GM04504 (cell line): Measurements from ENCODE around the gene RAD51B.

Experiments used
- DNase-seq: peaks from one replicate; pipeline ENCODE4 v3.0.0-alpha.2; 2012; ENCODE audit warnings: low read depth

The RAD51B gene

DNA sequence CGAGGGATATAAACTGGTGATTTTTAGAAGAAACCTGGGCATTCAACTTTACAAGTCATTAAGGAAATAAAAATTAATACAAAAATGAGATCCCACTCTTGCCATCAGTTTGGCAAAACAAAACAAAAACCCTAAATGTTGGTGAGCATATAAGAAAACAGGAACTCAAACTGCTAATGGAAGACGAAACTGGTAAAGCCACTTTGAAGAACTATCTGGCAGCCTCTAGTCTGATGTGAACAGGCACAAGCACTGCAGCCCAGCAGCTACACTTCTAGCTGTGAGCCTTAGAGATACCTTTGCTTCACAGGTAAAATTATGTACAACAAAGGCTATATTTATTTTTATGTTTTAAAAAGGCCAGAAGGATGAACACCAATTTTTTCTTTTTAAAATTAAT lies 513.7 kb downstream of the RAD51B start:
- no peak for DNase-seq

DNA sequence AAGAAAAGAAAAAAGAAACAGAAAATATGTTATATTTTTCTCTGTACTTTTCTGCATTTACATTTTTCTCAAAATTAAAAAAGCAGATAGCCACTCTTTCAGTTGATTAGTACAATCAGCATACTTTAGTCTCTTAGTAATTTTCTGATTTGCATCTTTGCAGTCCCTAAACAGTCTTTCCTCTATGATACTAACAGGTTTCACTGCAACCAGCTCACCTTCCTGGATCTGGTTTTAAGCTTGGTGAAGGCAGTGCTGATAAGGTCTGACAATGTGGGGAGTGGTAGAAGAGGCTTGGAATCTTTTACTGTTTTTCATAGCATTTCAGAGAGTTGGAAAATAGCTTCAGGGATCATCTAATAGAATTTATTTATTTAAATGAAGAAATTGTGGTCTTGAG lies 515.7 kb downstream of the RAD51B start:
- DNase-seq: no peak

DNA sequence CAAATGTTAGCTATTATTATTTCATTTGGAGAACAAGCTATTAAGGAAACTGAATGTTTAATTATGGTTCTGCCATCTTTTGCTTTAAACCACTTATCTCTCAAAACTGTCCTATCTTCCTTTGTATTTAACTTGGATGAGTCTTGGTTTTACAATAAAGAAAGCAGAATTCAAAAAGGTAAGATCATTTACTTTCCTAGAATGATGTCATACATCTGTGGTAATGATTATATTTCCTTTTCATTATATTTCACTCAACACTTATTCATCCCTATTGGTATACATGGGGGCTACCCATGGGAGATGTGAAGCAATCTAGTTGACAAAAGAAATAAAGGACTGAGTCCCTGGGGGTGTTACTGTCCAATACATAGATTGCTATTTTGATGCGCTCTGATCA lies 516.6 kb downstream of the RAD51B start:
- no peak for DNase-seq

DNA sequence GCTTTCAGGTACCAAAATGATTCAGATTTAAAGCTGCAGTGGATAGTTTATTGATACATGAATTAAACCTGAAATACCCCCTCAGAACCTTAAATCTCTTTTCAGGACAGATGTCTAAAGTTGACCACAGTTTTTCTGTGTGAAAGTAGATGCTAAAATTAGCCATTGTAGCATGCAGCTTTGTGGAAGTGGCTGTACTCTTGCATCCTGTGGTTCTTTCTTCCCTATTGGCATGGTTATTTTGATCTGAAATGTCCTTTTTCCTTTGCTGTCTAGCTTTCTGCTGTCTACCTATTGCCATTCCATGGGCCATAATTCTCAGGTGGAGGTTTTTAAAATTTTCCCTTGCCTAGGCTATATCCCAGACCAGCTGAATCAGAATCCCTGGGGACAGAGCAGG lies 517.7 kb downstream of the RAD51B start:
- no peak for DNase-seq

DNA sequence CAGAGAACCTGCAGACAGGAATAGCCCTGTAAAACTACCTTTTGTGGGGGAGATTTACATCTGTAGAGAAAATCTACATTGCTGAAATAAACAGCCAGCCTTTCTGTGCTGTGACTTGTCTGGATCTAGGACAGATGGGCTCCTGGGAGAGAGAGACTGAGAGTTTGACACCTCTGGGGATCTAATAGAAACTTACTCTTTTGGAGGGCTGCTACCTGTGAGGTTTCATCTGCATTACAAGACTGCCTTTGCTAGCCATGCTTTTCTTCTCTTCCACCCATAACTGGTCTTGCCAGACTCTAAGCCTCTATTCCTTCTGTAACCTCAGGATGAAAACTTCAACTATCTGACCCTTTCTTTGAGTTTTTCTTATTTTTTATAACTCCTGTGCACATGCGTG lies 520.7 kb downstream of the RAD51B start:
- no peak for DNase-seq

DNA sequence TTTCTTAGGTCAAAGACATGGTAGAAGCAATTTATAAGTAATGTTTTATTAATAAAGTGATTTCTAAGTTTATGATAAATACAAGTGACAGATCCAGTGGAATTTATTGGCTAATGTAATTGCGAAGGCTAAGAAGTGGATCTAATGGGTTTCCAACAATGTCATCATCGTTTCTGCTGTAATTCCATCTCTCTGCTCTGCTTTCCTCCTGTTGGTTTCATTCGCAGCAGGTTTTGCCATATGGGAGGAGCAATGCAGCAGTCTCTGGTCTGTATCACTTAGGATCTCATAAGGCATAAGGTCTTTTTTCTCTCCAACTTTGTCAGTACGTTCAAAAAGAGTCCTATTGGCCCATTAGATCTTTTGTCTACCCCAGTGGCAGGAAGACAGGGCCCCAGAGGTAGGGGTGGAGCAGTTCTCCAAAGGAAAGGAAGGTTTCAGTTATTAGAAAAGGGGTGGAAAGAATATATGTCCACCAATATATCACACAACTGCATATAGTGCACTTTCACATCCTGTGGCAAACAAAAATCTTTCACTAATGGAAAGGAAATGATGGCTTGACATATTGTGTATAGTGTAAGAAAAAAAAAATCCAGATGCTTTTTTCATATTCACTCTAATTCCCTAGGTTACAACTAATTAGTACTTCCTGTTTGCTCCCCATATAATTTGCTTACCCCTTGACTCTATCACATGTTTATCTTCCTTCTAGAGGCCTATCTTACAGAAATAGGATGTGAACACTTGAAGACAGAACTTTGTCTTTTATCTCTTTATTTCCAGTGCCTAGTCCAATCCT lies 522.0 kb downstream of the RAD51B start:
- DNase-seq: no peak

DNA sequence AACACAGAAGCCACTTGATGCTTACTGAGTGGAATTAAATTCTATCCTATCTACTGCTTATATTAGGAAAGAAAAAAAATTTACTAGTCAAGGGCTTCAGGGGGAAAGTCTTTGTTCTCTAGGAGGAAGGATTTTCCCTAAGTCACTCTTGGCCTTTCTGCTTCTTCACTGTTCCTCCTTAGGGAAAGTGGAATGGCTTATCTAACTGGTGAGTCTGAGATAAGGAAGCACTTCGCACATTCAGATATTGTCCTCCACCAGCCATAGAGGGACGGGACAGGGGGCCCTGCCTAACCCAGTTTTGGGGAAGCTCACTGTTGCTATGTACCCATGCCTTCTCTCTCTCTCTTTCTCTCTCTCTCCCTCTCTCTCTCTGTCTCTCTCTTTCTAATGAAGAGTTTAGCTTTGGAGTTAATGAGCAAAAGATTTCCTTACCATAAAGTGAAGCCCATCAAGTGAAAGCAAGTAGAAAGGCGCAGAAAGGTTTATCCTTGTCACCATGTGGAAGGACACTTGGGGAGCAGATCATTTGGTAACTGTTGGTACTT lies 522.7 kb downstream of the RAD51B start:
- DNase-seq: no peak

DNA sequence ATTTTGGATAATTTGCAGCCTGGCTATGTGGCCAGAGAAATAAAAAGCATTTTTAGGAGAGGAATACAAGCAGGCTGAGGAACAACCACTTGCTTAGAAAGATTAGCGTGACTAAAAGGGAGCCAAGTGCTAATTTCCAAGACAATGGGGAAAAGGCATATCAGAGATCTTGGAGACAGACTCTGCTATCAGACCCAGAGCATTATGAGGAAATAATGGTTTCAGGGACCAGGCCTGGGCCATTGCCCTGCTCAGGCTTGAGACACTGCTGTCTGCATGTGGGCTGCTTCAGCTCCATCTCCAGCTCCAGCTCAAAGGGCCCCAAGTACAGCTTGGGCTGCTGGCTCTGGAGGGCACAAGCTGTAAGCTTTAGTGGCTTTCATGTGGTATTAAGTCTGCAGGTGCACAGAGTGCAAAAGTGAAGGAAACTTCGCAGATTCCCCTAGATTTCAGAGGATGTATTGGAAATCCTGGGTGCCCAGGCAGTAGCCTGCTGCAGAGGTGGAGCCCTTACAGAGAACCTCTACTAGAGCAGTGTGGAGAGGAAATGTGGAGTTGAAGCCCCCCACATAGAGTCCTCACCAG lies 524.0 kb downstream of the RAD51B start:
- DNase-seq: no peak

DNA sequence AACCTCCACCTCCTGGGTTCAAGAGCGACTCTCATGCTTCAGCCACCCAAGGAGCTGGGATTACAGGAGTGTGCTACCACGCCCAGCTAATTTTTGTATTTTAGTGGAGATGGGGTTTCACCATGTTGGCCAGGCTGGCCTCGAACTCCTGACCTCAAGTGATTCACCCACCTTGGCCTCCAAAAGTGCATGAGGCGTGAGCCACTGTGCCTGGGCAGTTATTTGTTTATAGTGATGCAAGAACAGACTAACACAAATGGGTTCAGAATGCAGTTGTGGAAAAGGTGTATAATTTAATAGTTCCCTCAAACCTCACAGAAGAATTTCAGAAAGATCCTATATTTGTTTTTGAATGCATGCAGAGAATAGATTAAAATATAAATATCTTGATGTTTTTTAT lies 526.2 kb downstream of the RAD51B start:
- no peak for DNase-seq

DNA sequence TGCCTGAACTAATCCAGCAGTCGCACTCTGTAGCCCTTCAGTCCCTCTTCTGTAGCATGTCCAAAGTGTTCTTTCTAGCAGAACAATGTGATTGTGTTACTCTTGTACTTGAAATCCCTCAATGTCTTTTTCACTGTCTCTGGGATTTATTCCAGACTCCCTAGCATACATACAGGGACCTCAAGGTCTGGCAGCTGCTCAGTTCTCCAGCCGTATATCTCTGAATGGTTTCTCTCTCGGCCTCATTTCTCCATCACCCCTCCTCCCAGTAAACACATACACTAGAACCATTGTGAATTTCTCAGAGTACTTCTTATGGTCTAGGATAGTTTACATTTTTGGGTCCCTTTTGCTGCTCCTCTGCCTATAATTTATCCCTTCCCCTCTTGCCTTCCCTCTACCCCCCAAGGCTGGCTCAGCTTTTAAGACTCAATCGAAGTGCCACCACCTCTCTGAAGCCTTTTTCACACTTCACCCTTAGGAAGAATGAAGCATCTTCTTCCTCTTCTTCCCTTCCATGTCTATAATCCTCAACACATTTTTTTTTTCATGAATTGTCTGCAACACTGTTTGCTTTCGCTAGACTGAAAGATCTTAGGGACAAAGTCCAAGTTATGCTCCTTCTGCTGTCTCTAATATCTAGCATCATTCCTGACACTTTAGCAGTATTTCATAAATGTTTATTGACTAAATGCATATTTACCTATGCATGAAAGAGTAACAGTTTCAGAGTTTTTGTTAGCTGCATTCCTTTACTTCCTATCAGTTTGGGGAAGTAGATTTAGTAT lies 527.2 kb downstream of the RAD51B start:
- DNase-seq: no peak

DNA sequence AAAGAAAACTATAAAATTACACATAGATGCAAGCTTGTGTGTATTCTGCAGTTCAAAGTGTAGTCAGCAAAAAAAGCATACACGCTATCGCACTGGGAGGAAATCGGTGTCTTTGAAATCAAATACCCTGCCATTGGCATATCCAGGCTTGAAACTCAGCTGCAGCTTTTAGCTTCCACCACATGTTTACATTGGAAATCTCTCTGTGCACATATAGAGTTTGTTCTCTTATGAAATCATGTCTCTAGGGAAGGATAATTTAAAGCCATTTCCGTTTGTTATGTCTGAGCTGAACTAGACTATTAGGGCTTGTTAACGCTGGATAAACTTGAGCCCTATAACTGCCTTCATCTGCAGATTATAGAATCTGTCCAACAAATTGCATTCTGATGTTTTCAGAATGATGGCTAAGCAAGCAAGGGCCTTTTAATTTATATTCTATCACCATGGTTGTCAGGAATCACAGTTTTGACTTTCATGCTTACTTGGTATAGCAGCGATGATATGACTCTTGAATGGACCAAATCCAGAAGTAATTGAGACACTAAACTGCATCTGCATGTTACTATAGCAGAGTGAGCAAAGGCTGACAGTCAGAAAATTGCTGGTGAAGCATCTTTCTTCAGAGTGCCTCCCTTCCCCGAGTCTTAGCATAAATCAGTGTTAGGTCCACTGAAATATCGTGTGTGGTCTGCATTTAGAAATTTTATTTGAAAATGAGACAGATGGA lies 530.5 kb downstream of the RAD51B start:
- no peak for DNase-seq

DNA sequence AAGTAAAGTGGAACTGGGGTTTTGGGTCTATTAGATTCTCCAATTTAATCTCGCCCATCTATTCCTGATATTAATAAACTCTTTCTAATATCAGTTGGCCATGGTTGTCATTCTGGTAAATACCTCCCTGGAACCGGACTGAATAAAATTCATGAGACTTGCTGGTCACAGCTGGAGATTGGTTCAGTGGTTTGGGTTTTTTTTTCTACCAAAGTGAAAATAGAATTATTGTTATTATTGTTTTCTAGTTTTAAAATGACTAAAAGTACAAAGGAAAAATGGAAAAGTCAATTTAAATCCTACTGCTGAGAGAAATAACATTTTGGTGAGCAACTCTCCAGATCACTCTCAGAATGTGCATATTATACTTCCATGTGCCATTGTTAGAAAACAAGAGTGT lies 535.8 kb downstream of the RAD51B start:
- no peak for DNase-seq

DNA sequence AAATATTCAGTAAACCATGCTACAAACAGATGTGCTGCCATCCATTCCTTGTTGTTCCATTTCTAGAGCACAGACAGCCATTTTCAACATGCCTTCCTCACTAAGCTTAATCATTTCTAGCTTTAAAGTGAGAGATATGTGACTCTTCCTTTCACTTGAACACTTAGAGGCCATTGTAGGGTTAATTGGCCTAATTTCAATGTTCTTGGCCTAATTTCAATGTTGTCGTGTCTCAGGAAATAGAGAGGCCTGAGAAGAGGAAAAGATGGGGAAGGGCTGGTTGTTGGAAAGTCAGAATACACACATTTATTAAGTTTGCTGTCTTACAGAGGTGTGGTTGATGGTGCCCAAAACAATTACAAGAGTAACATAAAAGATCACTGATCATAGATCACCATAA lies 538.2 kb downstream of the RAD51B start:
- DNase-seq: no peak

DNA sequence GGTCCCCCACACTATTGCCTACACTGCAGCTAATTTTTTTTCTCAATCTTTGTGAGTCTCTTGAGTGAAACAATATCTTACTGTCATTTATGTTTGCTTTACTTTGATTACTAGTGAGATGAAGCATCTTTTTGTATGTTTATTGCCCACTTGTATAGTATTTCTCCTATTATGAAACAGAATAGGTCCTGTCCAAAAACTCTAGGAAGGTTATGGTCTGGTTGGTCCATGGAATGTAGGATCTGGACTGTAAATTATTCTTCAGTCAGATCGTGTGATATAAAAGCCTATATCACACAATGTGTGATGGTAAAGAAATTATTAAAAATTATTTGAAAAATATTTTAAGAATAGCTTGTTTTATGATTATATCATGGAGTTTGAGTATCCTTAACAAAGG lies 538.9 kb downstream of the RAD51B start:
- no peak for DNase-seq

DNA sequence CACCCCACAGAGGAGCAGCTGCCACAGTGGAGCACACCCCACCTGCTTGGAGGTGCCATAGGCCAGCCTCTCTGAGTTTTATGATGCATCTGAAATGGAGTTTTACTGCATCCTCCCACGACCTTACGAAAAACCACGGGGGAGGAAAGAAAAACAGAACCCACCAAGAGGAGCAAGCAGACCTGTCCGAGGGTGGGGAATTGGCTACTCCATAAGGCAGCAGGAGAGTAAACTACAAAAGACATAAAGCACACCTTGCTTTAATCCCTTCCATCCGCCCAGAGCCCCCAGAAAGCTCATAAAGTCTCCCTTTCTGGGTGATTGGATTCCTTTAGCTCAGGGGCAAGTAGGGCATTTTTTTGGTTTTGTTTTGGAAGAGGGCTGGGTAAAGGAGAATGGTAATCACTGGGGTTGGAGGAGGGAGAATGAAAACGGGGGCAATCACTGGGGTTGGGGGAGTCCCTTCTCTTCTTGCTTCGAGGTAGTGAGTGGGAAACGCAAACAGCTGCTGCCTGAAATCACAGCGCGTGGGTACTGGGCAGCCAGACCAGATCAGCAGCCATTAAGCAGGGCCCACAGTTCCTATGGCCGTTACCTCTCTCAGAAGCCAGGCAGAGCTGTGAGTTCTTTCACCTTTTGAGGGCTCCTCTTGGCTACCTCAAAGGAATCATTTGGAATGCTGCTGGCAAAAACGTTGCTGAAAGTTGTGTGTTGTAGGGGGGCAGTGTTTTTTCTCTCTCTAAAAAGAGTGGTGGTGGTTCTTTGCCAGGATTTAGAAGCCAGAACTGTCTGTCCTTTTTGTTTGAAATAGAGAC lies 539.6 kb downstream of the RAD51B start:
- no peak for DNase-seq

DNA sequence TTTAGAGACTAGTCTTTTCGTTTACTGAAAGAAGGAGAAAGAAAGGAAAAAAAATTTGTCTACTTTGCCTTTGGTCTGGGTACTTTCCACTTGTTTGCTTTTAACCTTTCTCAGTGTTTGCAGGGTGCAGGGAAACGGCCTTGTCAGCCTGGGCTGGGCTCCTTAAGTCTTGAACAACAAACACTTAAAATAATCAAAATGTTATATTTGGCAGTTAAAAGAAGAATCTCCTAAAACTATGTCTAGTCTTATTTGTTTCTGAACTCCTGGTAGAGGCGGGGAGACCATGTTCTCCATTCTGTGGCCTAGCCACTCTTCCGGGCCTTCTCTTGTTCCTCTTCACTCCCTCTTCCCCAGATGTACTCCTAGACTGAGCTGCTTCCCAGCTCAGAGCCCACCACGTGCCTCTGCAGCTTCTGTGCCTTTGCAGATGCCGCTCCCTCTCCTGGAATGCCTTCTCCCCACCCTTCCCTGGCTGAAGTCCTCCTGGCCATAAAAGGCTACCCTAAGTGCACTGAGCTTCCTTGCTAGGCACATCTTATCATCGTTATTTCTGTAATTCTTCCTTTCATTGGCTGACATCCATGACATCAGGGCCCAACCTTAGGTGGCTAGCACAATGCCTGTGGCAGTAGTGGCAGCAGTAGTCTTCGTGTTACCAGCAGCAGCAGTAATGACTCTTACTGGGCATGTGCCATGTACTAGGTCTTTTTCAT lies 540.4 kb downstream of the RAD51B start:
- DNase-seq: no peak

DNA sequence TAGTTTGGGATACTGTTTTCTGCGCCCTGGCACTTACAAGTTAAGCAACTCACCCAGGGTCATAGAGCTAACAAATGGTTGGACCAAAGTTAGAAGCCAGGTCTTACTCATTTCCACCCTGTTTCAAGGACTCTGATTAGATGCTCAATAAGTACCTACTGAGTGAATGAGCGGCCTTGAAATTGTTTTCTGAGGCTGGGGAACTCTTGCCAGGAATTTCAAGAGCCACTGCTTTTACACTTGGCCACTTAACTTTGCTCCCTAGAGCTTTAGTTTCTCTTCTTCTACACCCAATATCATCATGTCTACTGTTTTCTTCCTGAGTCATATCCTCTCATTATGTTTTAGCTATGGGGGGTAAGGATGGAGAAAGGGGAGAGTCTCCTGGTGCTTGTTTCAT lies 541.7 kb downstream of the RAD51B start:
- DNase-seq: no peak

DNA sequence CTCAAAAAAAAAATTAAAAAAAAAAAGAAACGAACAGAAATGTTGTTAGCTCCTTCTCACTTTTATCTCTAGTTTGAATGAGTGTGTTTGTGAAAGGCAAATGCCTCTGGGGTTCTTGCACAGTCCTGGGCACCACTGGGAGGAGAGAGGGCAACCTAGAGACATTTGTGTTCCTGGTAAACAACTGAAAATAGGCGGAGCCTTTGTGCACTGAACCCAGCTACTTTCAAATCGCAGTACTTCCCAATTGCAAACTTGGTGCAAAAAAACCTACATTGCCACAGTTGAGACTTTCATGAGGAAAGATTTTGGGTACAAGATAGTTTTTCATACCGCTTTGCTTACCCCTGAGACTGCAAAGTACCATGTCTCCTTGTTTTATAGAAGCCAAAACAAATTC lies 543.3 kb downstream of the RAD51B start:
- no peak for DNase-seq

DNA sequence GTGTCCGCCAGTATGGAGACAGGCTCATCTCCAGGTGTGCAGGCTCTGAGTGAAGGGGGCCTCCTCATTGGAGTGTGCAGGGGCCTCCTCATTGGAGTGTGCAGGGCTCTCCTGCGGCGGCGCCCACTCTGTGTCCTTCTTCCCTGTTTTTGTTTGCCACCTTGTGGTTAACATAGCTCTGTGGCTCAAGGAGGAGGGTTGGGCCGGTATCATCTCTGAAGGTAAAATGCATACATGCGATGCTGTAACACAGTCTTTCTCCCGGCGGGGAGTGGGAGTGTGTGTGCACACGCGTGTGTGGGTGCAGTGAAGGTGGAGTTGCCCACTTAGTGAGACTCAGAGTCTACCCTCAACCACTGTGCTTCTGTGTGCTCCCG lies 543.9 kb downstream of the RAD51B start:
- DNase-seq: no peak

DNA sequence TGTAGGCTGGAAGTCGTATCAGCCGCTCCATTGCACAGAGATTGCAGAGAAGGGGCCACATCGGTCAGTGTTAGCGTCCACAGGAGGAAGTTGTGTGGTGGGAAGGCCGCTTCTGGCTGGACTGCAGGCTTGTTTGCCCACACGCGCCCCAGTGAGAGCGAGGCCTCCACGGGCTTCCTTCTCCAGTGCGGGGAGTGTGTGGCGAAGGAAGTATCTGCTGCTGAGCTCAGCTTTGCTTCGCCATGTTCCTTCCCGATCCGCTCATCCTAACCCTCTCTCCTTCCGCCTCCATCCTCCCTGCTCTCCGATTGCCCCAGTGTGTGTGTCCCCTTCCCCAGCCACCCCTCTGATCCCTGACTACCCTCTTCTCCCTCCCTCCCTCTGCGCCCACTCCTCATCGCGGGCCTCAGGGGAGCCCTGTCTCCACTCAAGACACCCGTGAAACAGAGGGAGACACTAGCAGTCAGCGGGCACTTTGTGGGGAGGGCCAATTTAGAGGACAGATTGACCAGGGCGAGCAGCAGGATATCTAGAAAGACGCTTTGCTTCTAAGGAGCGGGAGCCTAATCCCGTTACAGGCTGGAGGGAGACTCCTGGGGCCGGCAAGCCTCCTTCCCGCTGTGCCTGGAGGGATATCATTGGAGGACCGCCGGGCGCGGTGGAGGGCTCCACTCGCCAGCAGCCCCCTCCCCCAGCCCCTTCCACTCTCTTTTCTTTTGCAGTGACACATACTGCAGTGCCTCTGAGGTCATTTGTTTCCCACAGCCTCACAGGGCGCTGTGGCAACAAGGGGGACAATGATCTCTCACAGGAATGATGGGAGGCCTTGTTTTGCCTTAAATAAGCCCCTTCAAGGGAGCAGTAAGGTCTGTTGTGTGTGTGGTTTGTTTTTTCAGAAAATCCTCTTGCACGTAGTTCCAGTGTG lies 544.5 kb downstream of the RAD51B start:
- no peak for DNase-seq
